ENCODE data around the gene ADPRH. TPM values are rescaled to one million over a fixed set of nuclear protein-coding genes. Genes with fewer than 3 reads are reported as not detected.

Gene ADPRH
- total and polyA plus RNA-seq, 10 of the 15 experiments (the other 5 are each of a cell fraction or from before 2014, with no cell fraction given): 2.3 to 32.6 (median 19.0) TPM

- BruUV-seq (replicated peaks): no TSS peak
These were observed 34.6 kb downstream of the ADPRH start for GRCh38 chr3:119613872-119614271.

DNA sequence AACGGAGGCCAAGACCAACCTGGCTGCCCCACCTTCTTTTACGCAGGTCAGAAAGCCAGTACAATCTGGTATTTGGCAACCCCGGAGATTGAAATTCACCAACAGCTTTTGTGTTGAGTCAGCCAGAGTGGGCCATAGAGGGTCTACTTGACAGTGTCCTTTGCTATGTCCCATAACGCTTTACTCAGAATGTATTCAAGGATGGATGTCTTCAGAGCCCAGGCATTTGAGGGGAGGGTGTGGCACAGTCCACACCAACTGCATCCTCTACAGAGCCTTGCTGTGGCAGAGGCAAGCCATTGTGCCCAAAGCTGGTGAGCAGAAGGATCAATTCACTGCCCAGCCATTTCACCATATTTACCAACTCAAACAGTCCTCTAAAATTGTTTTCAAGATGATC lies 36.8 kb downstream of the ADPRH start:
- ATAC-seq: no peak
- CTCF ChIA-PET: no interaction called here
- no peak for FAIRE-seq
- Histone ChIP-seq H3K4me1 (ENCODE audit: control insufficient read depth, insufficient read depth, low read length) (0 out of 2 replicates have a peak, but pooled peaks cover 5% of the 10 kb centered on the region), H3K27me3 (replicated peaks in 1 of 2; ENCODE audit: control insufficient read depth in 2 of 2, insufficient read depth in 2 of 2, low read length in 1 of 2) (no peaks in the 10 kb centered on the region), H4K20me1 (ENCODE audit: control insufficient read depth, insufficient read depth) (no peaks in the 10 kb centered on the region), H3K79me2 (ENCODE audit: control insufficient read depth, insufficient read depth, low read length) (no peaks in the 10 kb centered on the region), H2AFZ (ENCODE audit: control insufficient read depth, low read depth, low read length) (no peak overlapping the region), H3K4me2 (ENCODE audit: control insufficient read depth, insufficient read depth) (no peak overlapping the region), H3K4me3 (no peak overlapping the region), H3K36me3 (ENCODE audit: control insufficient read depth in 2 of 2, insufficient read depth in 2 of 2, low read length in 1 of 2) (peaks cover 0 to 3% of the 10 kb centered on the region in 2 experiments; a peak in 2 of 4 replicates), H3K9ac (ENCODE audit: control insufficient read depth, insufficient read depth, low read length) (no peak overlapping the region), H3K27ac (ENCODE audit: control insufficient read depth, insufficient read depth) (no peak overlapping the region), H3K9me3 (replicated peaks; ENCODE audit: control insufficient read depth, insufficient read depth, low read length) (no peaks in the 10 kb centered on the region; the same call in 2 of the 3 replicates)
- POLR2A ChIA-PET: no interaction called here
- WGBS (ENCODE audit: insufficient coverage, insufficient replicate concordance, low lambda C conversion rate, missing lambda C conversion rate): 100% methylated on average over 4 of the region's 4 CpGs
- no peak for DNase-seq (ENCODE audit: low read depth, low spot score)
- SMC1A ChIA-PET (ENCODE audit: uncharacterized antibody, unreplicated experiment): no interaction called here
- RAD21 ChIA-PET (ENCODE audit: unreplicated experiment): no interaction called here
- BruUV-seq (replicated peaks): no TSS peak
- in situ Hi-C loops (cut with MboI) (no loop called here), intact Hi-C loops (cut with micrococcal nuclease; ENCODE audit: unreplicated experiment) (no loop called here)
- TF ChIP-seq SMARCA5 (IDR thresholded peaks at IDR 0.05) (no peak), BCL11A (IDR thresholded peaks at IDR 0.05; ENCODE audit: low read depth, low read length) (no peak), FOXK2 (IDR thresholded peaks at IDR 0.05) (no peak), RAD51 (IDR thresholded peaks at IDR 0.05) (no peak), RB1 (IDR thresholded peaks at IDR 0.05; ENCODE audit: borderline replicate concordance) (no peak), SIN3A (IDR thresholded peaks at IDR 0.05; ENCODE audit: low read depth, low read length) (no peak), TBL1XR1 (IDR thresholded peaks at IDR 0.05; ENCODE audit: low read depth, low read length) (no peak), NR2C1 (IDR thresholded peaks at IDR 0.05) (no peak), SIX5 (IDR thresholded peaks at IDR 0.05; ENCODE audit: low read depth, low read length, severe bottlenecking) (no peak), PML (IDR thresholded peaks at IDR 0.05; ENCODE audit: low read length) (no peak), SP1 (IDR thresholded peaks at IDR 0.05; ENCODE audit: low read depth, low read length) (no peak), POLR2AphosphoS2 (IDR thresholded peaks at IDR 0.05; ENCODE audit: low read depth, low read length) (no peak), STAT1 (conservative IDR thresholded peaks at IDR 0.05) (no peak)
- TF ChIP-seq, protein P1, sequence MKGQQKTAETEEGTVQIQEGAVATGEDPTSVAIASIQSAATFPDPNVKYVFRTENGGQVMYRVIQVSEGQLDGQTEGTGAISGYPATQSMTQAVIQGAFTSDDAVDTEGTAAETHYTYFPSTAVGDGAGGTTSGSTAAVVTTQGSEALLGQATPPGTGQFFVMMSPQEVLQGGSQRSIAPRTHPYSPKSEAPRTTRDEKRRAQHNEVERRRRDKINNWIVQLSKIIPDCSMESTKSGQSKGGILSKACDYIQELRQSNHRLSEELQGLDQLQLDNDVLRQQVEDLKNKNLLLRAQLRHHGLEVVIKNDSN (IDR thresholded peaks at IDR 0.05; ENCODE audit: borderline replicate concordance, extremely low read length, insufficient read depth, low read depth, low read length): no peak

More at GRCh38 chr3:119613872-119614271, 34.6 kb downstream of the ADPRH start:
- ChIA-PET CTCF (interaction anchor here (1.0 to 1.9 kb wide), 3 partner anchors 13 to 83 kb away, joined by 4 to 6 read pairs (median 4); no protein-coding TSS in a partner anchor), SMC1A (ENCODE audit: uncharacterized antibody, unreplicated experiment) (no interaction called here), POLR2A (interaction anchor here (0.6 to 2.0 kb wide), 3 partner anchors 34 to 120 kb away, joined by 3 to 4 read pairs (median 3); no protein-coding TSS in a partner anchor), RAD21 (ENCODE audit: unreplicated experiment) (interaction anchor here (0.7 kb wide), 1 partner anchor 62 kb away, joined by 4 read pairs; no protein-coding TSS in a partner anchor)
- no peak overlapping the region for H2AFZ ChIP-seq (ENCODE audit: control insufficient read depth, low read depth, low read length)
- no peaks in the 10 kb centered on the region for H3K79me2 ChIP-seq (ENCODE audit: control insufficient read depth, insufficient read depth, low read length)
- no peaks in the 10 kb centered on the region; the same call in 2 of the 3 replicates for H3K9me3 ChIP-seq (replicated peaks; ENCODE audit: control insufficient read depth, insufficient read depth, low read length)
- intact Hi-C loops (cut with micrococcal nuclease; ENCODE audit: unreplicated experiment) (no loop called here), in situ Hi-C loops (cut with MboI) (no loop called here)
- no peaks in the 10 kb centered on the region for H4K20me1 ChIP-seq (ENCODE audit: control insufficient read depth, insufficient read depth)
- H3K4me1 ChIP-seq (ENCODE audit: control insufficient read depth, insufficient read depth, low read length): 0 out of 2 replicates have a peak, but pooled peaks cover 5% of the 10 kb centered on the region
- DNase-seq (ENCODE audit: low read depth, low spot score) (no peak), ATAC-seq (no peak), FAIRE-seq (no peak)
- no peak overlapping the region for H3K27ac ChIP-seq (ENCODE audit: control insufficient read depth, insufficient read depth)
- no peak overlapping the region for H3K4me2 ChIP-seq (ENCODE audit: control insufficient read depth, insufficient read depth)
- no peak overlapping the region for H3K9ac ChIP-seq (ENCODE audit: control insufficient read depth, insufficient read depth, low read length)
- TF ChIP-seq RFX5 (IDR thresholded peaks at IDR 0.05; ENCODE audit: low read depth, low read length): no peak
- peak; percentile 58 for TF ChIP-seq RUNX3 (IDR thresholded peaks at IDR 0.05; ENCODE audit: low read length)
- TF ChIP-seq NFIC (IDR thresholded peaks at IDR 0.05; ENCODE audit: low read depth, low read length): peak; percentile 40; the same call in 1 of the 2 replicates
- TF ChIP-seq TCF12 (IDR thresholded peaks at IDR 0.05; ENCODE audit: low read depth, low read length): 0 out of 2 replicates have a peak, but pooled peaks have one; percentile 10
- no peak for TF ChIP-seq RAD21 (IDR thresholded peaks at IDR 0.05; ENCODE audit: insufficient read depth, low read depth, low read length)
- no peak overlapping the region for H3K4me3 ChIP-seq
- WGBS (ENCODE audit: insufficient coverage, insufficient replicate concordance, low lambda C conversion rate, missing lambda C conversion rate): 42% methylated on average over 3 of the region's 4 CpGs
- no peaks in the 10 kb centered on the region for H3K27me3 ChIP-seq (replicated peaks in 1 of 2; ENCODE audit: control insufficient read depth in 2 of 2, insufficient read depth in 2 of 2, low read length in 1 of 2)
- H3K36me3 ChIP-seq (ENCODE audit: control insufficient read depth in 2 of 2, insufficient read depth in 2 of 2, low read length in 1 of 2): peaks cover 0 to 5% of the 10 kb centered on the region in 2 experiments; a peak in 2 of 4 replicates
